Cortex of kidney (tissue), 1 donor: ENCODE measurements around the gene TMEM239.
"Not testable (repeated sequence)": the region's sequence is repeated elsewhere in the genome, so short reads cannot be mapped to it uniquely, and the experiment has no call there.

ENCODE experiments used
- DNase-seq: peaks from one replicate; lab custom pipeline; 2025; lab: John Stamatoyannopoulos, UW

TMEM239 gene

DNA sequence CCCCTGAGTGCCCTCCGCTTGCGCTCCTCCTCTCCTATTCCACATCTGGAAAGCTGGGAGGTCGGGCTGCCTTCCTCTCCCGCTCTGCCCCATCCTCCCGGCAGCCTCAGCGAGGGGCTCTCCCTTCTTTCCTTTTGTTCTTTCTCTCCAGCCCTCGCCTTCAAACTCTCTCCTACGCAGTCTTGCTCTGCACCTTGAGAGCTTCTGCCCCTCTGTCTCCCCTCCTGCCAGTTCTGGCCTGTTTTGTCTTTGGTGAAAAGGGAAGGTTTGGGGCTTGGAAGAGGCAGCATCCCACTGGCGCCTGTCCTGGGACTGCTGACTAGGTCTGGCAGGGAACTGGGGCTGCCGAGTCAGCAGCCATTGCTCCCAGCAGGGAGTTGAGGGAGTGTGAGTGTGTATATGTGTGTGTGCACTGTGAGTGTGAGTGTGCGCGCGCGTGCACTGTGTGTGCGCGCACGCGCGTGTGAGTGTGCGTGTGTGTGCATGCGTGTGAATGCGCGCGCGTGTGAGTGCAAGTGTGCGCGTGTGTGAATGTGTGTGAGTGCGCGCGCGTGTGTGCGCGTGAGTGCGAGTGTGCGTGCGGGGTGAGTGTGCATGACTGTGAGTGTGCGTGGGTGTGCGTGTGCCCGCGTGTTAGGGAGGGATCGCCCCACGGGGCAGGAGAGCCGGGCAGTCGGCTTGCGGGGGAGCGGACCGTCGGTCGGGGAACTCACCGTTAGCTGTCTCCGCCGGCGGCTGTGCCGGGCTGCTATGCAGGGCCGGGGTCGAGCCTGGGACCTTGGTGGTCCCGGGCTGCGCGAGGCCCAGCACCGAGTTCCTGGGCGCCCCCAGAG, 16.3 kb upstream of the TMEM239 start:
- no peak for DNase-seq

DNA sequence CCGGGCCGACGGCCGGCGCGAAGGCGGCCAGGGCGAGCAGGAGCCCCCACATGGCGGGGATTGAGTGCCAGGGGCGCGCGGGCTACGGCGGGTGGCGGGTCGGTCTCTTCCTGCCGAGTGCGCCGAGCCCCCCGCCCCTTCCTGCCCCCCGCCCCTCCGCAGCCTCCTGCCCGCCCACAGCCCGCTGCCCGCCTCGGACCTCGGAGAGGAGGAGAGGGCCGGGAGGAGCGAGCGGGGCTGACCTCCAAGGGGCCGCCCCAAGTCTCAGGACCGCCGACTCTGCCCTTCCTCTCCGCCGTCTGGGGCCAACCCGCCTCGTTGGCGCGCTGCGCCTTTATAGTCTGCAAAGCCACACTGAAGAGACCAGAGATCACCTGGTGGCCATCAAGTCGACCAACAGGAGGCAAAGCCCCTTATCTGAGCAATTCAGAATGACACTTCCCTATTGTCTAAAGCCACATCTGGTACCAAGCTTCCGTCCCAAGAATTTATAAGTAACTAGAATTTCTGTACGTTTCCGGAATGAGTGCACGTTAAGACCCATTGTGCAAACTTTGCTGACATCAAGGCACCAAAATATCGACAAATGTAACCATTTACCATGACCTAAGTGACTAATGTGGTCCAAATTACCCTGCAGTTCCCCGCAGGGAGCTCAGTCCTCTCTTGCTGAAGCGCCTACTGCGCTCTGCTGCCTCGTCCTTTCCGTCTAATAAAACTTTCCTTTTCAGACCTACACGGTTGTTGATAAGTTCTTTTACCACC, 15.5 kb upstream of the TMEM239 start, which contains the start of gene CPXM1:
TSS of gene CPXM1 (minus strand) at position 107 of the 765 bp plus-strand sequence. CDS start at position 52, 55 bp downstream.
- no peak for DNase-seq

DNA sequence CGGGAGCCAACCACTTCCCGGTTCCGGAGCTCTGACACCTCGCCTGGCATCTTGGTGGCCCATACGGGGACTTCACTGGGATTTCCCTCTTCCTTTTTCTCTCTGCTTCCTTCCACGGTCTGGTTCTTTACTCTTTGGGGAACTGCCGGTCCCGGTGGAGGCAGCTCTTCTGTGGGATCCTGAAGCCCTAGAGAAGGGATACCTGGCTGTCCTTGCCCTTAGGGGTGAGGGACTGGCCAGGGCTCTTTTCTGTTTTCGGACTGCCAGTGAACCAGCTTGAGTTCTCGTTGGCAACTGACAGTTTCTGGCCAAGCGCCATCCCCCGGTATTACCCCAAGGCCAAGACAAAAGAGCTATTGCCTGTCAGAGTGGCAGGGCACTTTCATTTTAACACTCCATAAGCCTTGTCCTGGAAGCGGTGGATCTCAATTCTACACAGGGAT, 14.9 kb upstream of the TMEM239 start:
- no peak for DNase-seq

DNA sequence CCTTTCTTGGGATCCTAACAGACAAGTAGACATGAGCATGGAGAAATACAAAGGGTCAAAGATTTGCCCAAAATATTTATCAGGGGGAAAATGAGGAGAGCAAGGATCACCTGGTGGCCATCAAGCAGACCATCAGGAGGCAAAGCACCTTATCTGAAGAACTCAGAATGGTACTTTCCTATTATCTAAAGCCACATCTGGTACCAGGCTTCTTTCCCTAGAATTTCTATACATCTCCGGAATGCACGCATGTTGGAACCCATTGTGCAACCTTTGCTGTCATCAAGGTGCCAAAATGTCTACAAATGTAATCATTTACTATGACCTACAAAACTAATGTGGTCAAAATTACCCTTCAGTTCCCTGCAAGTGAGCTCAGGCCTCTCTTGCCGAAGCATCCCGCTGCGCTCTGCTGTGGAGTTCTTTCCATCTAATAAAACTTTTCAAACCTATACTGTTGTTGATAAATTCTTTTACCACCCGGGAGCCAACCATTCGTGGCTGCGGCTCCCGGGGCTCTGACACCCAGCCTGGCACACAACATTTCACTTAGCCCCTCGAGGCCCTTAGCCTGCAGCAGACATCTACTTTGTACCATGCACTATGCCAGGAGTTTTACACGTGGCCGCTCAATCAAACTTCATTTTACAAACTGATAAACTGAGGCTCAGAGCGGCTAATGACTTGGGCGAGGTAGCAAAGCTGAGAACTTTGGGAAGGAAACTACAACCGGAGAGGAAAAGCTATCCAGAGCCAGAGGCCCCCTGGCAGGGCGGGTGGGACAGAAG, 11.9 kb upstream of the TMEM239 start:
- no peak for DNase-seq

DNA sequence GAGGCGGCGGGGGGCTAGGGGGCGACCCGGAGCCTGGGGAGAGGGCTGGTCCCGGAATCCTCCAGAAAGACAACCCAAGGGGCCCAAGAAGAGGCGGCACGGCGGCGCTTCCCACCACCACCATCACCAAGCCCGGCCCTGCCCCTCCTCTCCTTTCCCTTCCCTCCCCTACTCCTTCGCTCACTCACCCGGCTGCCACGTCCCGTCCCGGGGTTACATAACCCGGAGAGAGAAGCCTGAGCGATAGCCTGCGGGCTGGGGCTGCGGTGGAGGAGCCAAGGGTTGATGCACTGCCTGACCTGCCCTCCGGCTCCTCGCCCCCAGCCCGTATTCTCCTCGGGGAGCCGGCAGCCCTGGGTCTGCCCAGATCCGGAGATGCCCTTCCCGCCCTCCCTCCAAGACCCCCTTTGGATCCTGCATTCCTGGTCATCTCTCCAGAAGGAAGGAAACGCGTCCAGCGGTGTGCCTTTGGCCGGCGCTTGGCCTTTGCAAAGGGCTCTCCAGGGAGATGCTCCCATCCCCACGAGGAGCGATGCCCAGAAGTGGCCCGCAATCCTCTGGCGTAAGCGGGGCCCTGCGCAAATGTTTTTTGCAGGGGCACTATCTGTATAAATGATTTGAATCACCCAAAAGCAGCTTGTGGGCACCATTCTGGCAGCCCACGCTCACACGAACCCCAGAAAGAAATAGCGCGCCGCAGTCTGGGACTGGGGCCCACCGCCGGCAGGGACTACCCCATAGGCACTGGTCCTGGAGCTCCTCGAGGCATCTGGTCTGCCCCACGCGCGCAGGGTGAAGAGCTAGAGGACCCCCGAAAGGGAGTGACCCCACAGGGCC, 11.1 kb upstream of the TMEM239 start:
- no peak for DNase-seq

DNA sequence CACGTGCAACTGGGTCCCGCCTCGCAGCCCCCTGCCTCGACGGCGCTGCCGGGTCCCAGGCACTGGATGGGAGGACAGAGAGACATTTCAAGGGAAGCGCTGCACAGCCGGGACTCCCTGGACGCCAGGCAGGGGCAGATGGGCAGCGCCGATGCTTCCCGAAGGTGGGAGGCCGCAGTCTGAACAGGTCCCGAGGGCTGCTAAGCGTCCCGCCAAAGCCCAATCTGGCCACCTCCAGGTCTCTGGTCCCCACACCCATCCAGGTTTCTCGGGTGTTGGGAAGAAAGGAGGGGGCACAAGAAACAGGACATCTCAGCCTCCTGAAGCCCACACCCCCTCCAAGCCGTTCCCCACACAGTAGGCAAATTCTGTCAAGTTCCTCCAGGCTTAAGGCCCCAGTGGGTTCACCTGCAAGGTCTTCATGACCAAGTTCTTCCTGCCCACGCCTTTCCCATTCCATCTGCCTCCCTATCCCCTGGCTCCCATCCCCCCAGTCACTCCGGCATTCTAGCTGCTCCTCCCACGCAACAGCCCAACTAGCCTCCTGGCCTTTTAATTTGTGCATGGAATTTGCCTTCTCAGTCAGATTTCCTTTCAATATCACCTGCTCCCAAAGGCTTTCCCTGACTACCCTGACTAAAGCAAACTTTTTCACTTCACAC, 10.3 kb upstream of the TMEM239 start:
- no peak for DNase-seq

DNA sequence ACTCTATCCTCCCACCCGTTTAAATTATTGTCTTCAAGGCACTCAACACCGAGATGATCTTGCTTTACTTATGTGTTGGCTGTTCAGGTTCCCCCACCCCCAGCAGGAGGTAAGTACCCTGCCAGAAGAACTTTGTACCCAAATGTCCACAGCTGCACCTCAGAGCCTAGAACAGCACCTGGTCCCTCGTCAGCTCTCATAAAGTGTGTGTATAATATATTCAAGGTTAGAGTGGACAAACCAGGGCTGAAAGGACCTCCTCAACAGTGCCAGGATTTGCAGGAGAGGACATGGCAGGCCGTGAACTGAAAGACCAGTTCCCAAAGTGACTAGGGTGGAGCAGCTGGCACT, 9.8 kb upstream of the TMEM239 start:
- DNase-seq: no peak

DNA sequence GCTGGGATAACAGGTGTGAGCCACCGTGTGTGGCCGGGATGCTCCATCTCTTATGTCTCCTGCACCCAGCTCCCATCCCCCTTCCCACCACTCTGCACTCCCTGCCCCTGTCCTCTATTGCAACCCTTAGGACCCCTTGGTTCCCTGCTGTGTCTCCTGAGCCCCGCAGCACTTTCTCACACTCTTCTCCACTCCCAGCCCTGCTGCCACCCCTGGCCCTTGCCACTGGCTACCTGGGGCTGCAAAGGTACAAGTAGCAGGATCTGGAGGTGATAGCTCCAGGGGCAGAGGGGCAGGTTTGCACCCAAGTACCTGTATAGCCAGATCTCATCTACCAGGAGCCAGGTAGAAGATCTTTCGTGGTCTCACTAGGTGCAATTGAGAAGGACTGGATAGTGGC, 9.1 kb upstream of the TMEM239 start:
- DNase-seq: no peak

DNA sequence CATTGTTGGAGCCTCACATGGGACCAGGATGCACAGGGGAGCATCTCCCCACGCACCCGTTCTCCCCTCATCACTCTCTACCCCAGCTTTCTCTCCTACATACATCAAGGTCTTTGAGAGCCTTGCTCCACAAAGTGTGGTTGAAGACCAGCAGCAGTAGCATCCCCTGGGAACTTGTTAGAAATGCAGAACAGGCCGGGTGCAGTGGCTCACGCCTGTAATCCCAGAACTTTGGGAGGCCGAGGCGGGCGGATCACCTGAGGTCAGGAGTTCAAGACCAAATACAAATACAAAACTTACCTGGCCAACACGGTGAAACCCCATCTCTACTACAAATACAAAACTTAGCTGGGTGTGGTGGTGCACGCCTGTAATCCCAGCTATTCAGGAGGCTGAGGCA, 8.2 kb upstream of the TMEM239 start:
- DNase-seq: not testable (repeated sequence)

DNA sequence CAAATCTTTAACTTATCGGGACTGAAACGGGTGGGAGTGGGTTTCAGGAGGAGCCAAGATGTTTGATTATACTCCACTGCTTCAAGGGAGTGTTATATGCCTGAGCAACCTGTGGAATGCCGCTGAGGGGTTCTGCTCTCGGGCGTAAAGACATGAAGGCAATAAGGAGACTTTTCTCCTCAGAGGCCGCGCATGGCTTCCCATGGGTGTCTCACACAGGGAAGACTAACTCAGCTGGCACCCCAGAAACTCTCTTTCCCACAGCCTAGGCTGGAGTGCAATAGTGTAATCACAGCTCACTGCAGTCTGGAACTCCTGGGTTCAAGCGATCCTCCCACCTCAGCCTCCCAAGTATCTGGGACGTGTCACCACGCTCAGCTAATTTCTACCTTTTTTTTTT, 6.5 kb upstream of the TMEM239 start:
- DNase-seq: no peak

DNA sequence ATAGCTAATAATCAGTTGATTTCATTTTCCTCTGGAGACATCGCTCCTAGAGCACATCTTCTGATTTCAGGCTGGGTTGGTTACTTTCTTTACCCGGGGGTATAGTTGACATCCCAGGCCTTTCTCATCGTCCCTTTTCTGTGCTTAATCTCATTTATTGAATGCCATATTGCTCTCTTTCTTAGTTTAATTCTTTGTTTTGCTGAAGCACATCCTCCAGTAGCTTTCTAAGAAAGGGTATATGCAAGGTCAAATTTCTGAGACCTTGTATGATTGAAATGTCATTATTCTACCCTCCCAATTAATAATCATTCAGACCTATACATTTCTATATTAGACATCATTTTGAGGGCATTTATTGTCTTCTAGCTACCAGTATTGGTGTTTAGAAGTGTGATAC, 4.0 kb upstream of the TMEM239 start:
- no peak for DNase-seq

DNA sequence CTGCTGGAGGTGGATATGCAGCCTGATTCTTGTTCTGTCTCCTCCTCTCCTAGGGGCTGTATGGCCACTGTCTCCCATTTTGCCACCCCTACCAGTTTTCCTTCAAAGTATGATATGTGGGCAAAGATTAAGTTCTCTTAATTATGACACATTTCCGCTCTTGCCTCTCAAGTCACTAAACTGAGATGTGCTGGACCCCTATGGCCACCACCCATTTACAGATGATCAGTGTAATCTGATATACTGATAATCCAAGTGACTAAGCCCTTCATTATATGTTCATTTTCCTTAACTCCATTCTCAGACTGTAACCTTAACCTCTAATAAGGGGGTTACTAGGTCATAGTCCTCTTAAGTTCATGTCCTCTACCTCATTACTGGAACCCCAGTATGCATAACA, 2.1 kb upstream of the TMEM239 start:
- no peak for DNase-seq

DNA sequence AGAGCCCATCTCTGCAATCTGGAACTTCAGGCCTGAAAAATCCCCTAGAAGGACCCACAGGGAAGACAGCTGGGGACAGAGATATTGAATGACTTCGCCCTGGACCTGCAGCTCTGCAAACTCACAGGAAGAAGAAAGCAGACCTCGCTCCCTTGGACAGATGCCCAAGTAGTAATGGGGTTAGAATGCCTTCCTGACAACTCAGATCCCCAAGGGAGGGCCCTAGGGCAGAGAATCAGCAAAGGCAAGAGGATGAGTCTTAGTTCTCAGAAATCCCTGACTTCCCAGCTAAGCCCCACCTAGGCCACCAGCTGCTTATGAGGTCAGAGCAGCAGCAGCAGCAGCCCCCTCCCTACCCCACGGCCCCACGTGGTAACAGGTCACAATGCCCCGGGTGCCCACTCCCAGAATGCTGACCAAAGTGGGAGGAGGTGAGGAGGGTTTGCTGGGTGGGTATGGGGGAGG, 1.5 kb upstream of the TMEM239 start, which contains the start of gene C20orf141:
TSS of gene C20orf141 (plus strand) at position 401 of the 465 bp plus-strand sequence. CDS start 198 bp downstream, outside the sequence.
- no peak for DNase-seq

DNA sequence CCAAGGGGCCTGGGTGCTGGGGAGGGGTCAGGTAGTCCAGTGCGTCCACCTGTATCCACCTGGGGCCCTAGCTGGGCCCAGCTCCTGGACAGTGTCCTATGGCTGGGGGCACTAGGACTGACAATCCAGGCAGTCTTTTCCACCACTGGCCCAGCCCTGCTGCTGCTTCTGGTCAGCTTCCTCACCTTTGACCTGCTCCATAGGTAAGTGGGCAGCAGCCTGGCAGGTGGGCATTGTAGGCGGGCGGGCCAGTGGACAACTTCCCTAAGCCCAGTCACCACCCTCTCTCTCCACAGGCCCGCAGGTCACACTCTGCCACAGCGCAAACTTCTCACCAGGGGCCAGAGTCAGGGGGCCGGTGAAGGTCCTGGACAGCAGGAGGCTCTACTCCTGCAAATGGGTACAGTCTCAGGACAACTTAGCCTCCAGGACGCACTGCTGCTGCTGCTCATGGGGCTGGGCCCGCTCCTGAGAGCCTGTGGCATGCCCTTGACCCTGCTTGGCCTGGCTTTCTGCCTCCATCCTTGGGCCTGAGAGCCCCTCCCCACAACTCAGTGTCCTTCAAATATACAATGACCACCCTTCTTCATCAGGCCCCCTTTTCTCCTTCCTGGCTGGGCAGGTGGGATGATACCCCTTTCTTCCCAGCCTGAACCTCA, 793 bp upstream of the TMEM239 start:
- DNase-seq: no peak

DNA sequence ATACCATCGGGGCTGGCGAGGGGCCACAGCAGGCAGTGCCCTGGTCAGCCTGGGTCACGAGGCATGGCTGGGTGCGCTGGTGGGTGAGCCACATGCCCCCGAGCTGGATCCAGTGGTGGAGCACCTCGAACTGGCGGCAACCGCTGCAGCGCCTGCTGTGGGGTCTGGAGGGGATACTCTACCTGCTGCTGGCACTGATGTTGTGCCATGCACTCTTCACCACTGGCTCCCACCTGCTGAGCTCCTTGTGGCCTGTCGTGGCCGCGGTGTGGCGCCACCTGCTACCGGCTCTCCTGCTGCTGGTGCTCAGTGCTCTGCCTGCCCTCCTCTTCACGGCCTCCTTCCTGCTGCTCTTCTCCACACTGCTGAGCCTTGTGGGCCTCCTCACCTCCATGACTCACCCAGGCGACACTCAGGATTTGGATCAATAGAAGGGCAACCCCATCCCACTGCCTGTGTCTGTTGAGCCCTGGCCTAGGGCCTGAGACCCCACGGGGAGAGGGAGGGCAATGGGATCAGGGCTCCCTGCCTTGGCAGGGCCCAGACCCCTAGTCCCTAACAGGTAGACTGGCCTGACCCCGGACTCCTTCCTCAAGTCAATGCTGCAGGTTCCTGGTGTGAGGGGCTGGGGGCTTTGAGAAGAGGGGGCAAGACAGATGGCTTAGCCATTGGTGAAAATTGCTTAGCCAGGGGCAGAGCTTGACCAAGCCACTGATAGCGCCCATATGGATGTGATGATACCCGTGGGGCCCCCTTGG, 598 bp downstream of the TMEM239 start:
- DNase-seq: no peak

DNA sequence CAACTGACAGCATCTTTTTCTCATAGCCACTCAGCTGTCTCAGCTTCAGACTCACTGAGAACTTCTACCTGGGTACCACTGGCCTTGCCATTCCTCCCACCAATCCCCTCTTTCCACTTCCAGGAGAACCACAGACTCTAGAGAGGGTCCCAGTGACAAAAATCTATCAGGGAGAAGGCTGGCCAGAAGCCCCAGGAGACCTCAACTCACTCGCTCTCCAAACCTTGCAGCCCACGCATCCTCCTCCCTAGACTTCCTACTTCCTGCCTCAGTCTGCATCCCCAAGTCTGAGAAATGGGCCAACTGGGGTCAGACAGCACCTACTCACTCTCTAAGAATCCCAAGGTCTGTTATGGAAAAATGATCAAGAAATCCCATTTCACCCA, 1.2 kb downstream of the TMEM239 start:
- DNase-seq: no peak

DNA sequence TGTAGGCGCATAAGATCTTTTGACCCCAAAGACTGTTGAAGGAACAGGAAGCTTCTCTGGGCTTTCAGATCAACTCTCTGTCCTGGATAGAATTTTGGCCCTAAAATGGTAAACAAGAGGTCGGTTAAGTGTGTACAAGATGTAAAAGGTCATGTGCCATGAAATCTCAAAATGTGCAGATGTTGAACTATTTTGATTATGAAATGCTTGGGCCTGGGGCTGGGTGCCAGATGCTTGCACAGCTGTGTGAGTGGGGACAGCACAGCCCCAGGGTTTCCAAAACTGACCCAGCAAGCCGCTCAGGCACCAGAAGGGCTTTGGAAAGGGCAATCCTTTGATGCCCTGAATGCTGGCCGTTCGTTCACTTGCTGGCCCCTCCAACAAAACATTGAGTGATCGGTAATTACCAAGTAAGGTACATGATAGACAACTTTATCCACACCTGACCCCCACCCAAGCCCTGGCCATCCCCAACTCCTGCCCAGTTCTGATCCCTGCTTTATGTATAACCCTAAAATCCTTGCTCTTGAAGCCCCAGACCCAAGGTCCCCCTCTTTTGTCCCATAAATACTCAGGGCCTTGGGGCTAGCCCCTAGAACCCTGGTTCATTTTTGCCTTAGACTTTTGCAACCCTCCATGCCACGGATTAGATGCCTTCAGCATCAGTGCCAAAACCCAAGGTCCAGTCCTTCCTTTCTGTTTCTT, 1.9 kb downstream of the TMEM239 start:
- DNase-seq: no peak

DNA sequence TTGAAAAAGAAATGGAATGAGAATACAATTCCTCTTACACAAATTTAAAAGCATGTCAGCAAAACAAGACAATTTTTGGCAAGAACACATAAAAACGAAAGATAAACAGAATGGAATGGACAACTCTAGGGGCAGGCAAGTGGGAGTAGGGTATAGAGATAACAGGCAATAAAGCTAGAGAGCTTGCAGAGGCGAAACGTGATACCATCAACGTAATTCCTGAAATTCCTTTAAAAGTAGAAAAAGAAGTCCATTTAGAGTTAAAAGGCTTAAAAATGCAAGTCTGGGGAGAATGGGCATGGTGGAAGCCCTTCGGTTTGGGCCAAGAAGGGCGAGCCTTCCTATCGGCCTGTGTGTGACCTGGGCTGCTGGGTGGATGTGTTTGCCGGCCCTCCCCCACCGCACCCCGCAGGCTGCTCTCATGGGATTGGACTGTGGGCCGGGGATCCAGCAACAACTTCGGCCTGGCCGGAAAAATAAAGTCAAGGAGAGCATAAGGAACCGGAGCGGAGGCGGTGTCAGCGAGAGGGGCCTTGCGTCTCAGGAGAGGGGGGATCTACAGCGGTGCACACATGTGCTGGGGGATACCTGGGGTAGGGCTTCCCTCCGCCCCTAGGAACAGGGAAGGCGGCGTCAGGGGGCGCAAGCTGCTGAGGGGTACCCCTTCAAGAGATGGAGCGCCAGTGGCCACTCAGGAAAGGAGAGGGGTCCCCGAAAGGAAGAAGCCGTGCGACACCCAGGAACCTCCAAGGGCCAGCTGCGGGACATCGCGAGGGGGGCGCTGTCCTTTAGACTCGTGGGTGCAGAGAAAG, 4.1 kb downstream of the TMEM239 start:
- DNase-seq: no peak
